AG10803 (cell line): ENCODE results near the gene TNIP1.
A peak's percentile ranks its signal among the peaks of the same experiment; 100 is the strongest.

Experiments used
- DNase-seq: peaks from one replicate; pipeline ENCODE4 v3.0.0; 2010; ENCODE audit warnings: low read depth
- H3K4me3 ChIP-seq: 2 replicates; pipeline ENCODE4 v1.5.1; 2011; ENCODE audit warnings: mild to moderate bottlenecking, low read length, control low read depth
- CTCF ChIP-seq: conservative IDR thresholded peaks from 2 replicates; pipeline ENCODE4 v1.5.1; 2011; ENCODE audit warnings: mild to moderate bottlenecking, low read length, control low read depth, inconsistent platforms

Gene TNIP1

GRCh38 chr5:151006704-151007334 lies 74.0 kb downstream of the TNIP1 start:
- no peak for TF ChIP-seq CTCF
- no peak for DNase-seq
- no peak overlapping the region for H3K4me3 ChIP-seq

GRCh38 chr5:151005950-151006576 lies 74.8 kb downstream of the TNIP1 start:
- peak; percentile 55 for DNase-seq
- no peak overlapping the region for H3K4me3 ChIP-seq
- TF ChIP-seq CTCF: no peak

GRCh38 chr5:151005187-151005949 lies 75.5 kb downstream of the TNIP1 start:
- no peak overlapping the region for H3K4me3 ChIP-seq
- no peak for DNase-seq
- TF ChIP-seq CTCF: no peak

- no peak for TF ChIP-seq CTCF
- DNase-seq: no peak
- H3K4me3 ChIP-seq: no peak overlapping the region
Observed at GRCh38 chr5:151004499-151004898, 76.3 kb downstream of the TNIP1 start.

GRCh38 chr5:151003503-151003860 lies 77.4 kb downstream of the TNIP1 start:
- no peak overlapping the region for H3K4me3 ChIP-seq
- TF ChIP-seq CTCF: no peak
- no peak for DNase-seq

GRCh38 chr5:151002681-151003502 lies 77.9 kb downstream of the TNIP1 start:
- no peak for TF ChIP-seq CTCF
- H3K4me3 ChIP-seq: no peak overlapping the region
- no peak for DNase-seq
